Measurements from ENCODE around the gene ZMYND8. TPM values are rescaled to one million over a fixed set of nuclear protein-coding genes. Genes with fewer than 3 reads are reported as not detected.
"Not testable (repeated sequence)": the region's sequence is repeated elsewhere in the genome, so short reads cannot be mapped to it uniquely, and the experiment has no call there.

The ZMYND8 gene
- total RNA-seq, 1 experiment from 2014 or later, result 11.6 TPM

GRCh38 chr20:47266847-47267515 lies 89.5 kb downstream of the ZMYND8 start:
- no peaks in the 10 kb centered on the region for H3K27me3 ChIP-seq (ENCODE audit: low read length)
- H3K9me3 ChIP-seq (ENCODE audit: low read length), result no peaks in the 10 kb centered on the region
- TF ChIP-seq EZH2phosphoT487 (IDR thresholded peaks at IDR 0.05; ENCODE audit: borderline replicate concordance, low read length) (no peak), CTCF (conservative IDR thresholded peaks at IDR 0.05; ENCODE audit: low read depth, low read length) (no peak), EZH2 (IDR thresholded peaks at IDR 0.05; ENCODE audit: low read length, unreplicated experiment) (no peak)
- no peaks in the 10 kb centered on the region for H4K20me1 ChIP-seq (ENCODE audit: low read length)
- no peak overlapping the region for H3K4me2 ChIP-seq (ENCODE audit: low read length)
- peaks cover 10% of the 10 kb centered on the region; the same call in 1 of the 2 replicates for H3K36me3 ChIP-seq (ENCODE audit: low read depth, low read length)
- ATAC-seq (no peak), DNase-seq (no peak)
- H3K4me3 ChIP-seq (ENCODE audit: low read length), result no peak overlapping the region
- H3F3A ChIP-seq (ENCODE audit: low read length, unreplicated experiment), result no peaks in the 10 kb centered on the region
- H2AFZ ChIP-seq (ENCODE audit: low read length), result no peak overlapping the region
- ChIA-PET CTCF (no interaction called here), POLR2A (ENCODE audit: unreplicated experiment) (no interaction called here)
- no peaks in the 10 kb centered on the region for H3K79me2 ChIP-seq (ENCODE audit: low read length)
- BruUV-seq (replicated peaks), result no TSS peak
- no peaks in the 10 kb centered on the region for H3K9me2 ChIP-seq (replicated peaks; ENCODE audit: low read length)
- no peaks in the 10 kb centered on the region for H3K4me1 ChIP-seq (ENCODE audit: insufficient read depth, low read length)
- H3K27ac ChIP-seq (ENCODE audit: low read length), result no peak overlapping the region
- no peak overlapping the region for H3K9ac ChIP-seq (ENCODE audit: low read length)
- intact Hi-C loops (cut with micrococcal nuclease), result no loop called here

- no peak for DNase-seq
- Histone ChIP-seq H4K20me1 (ENCODE audit: low read length) (no peaks in the 10 kb centered on the region), H3K4me3 (ENCODE audit: low read length) (no peak overlapping the region), H3K9ac (ENCODE audit: low read length) (no peak overlapping the region), H3K4me1 (ENCODE audit: insufficient read depth, low read length) (no peaks in the 10 kb centered on the region), H2AFZ (ENCODE audit: low read length) (no peak overlapping the region), H3K27ac (ENCODE audit: low read length) (no peak overlapping the region), H3K9me3 (ENCODE audit: low read length) (no peaks in the 10 kb centered on the region), H3F3A (ENCODE audit: low read length, unreplicated experiment) (no peaks in the 10 kb centered on the region), H3K9me2 (replicated peaks; ENCODE audit: low read length) (no peaks in the 10 kb centered on the region), H3K4me2 (ENCODE audit: low read length) (no peak overlapping the region), H3K36me3 (ENCODE audit: low read depth, low read length) (peaks cover 10% of the 10 kb centered on the region; the same call in 1 of the 2 replicates), H3K27me3 (ENCODE audit: low read length) (no peaks in the 10 kb centered on the region), H3K79me2 (ENCODE audit: low read length) (no peaks in the 10 kb centered on the region)
- no peak for ATAC-seq
- ChIA-PET POLR2A (ENCODE audit: unreplicated experiment) (no interaction called here), CTCF (no interaction called here)
- intact Hi-C loops (cut with micrococcal nuclease), result no loop called here
- TF ChIP-seq EZH2phosphoT487 (IDR thresholded peaks at IDR 0.05; ENCODE audit: borderline replicate concordance, low read length) (no peak), CTCF (conservative IDR thresholded peaks at IDR 0.05; ENCODE audit: low read depth, low read length) (no peak), EZH2 (IDR thresholded peaks at IDR 0.05; ENCODE audit: low read length, unreplicated experiment) (no peak)
- BruUV-seq (replicated peaks), result no TSS peak
These were observed 90.5 kb downstream of the ZMYND8 start for GRCh38 chr20:47265984-47266383.

GRCh38 chr20:47265214-47265613 lies 91.3 kb downstream of the ZMYND8 start:
- Histone ChIP-seq H3F3A (ENCODE audit: low read length, unreplicated experiment) (no peaks in the 10 kb centered on the region), H3K9ac (ENCODE audit: low read length) (no peak overlapping the region), H3K27me3 (ENCODE audit: low read length) (no peaks in the 10 kb centered on the region), H3K4me2 (ENCODE audit: low read length) (no peak overlapping the region), H3K36me3 (ENCODE audit: low read depth, low read length) (peaks cover 10% of the 10 kb centered on the region; the same call in 1 of the 2 replicates), H2AFZ (ENCODE audit: low read length) (no peak overlapping the region), H3K79me2 (ENCODE audit: low read length) (no peaks in the 10 kb centered on the region), H3K27ac (ENCODE audit: low read length) (no peak overlapping the region), H4K20me1 (ENCODE audit: low read length) (no peaks in the 10 kb centered on the region), H3K4me1 (ENCODE audit: insufficient read depth, low read length) (no peaks in the 10 kb centered on the region), H3K4me3 (ENCODE audit: low read length) (no peak overlapping the region), H3K9me3 (ENCODE audit: low read length) (no peaks in the 10 kb centered on the region), H3K9me2 (replicated peaks; ENCODE audit: low read length) (no peaks in the 10 kb centered on the region)
- no TSS peak for BruUV-seq (replicated peaks)
- TF ChIP-seq CTCF (conservative IDR thresholded peaks at IDR 0.05; ENCODE audit: low read depth, low read length) (no peak), EZH2phosphoT487 (IDR thresholded peaks at IDR 0.05; ENCODE audit: borderline replicate concordance, low read length) (no peak), EZH2 (IDR thresholded peaks at IDR 0.05; ENCODE audit: low read length, unreplicated experiment) (no peak)
- intact Hi-C loops (cut with micrococcal nuclease), result no loop called here
- ATAC-seq (no peak), DNase-seq (no peak)
- POLR2A ChIA-PET (ENCODE audit: unreplicated experiment), result no interaction called here
- CTCF ChIA-PET, result no interaction called here

- H3K4me3 ChIP-seq (ENCODE audit: low read length); H3K9ac ChIP-seq (ENCODE audit: low read length); BruUV-seq (replicated peaks); ATAC-seq; H3K79me2 ChIP-seq (ENCODE audit: low read length); H3F3A ChIP-seq (ENCODE audit: low read length, unreplicated experiment); H3K36me3 ChIP-seq (ENCODE audit: low read depth, low read length); intact Hi-C loops (cut with micrococcal nuclease); H3K27ac ChIP-seq (ENCODE audit: low read length); H3K27me3 ChIP-seq (ENCODE audit: low read length); H2AFZ ChIP-seq (ENCODE audit: low read length); H3K9me2 ChIP-seq (replicated peaks; ENCODE audit: low read length); H3K4me2 ChIP-seq (ENCODE audit: low read length); DNase-seq; CTCF ChIA-PET; H4K20me1 ChIP-seq (ENCODE audit: low read length); H3K4me1 ChIP-seq (ENCODE audit: insufficient read depth, low read length); H3K9me3 ChIP-seq (ENCODE audit: low read length): not testable (repeated sequence)
- POLR2A ChIA-PET (ENCODE audit: unreplicated experiment), result interaction anchor here (0.6 kb wide), 1 partner anchor 126 kb away, joined by 4 read pairs; no protein-coding TSS in a partner anchor
These were observed 92.2 kb downstream of the ZMYND8 start for GRCh38 chr20:47264137-47264769.
